ENCODE measurements around the gene ZNF653. TPM values are rescaled to one million over a fixed set of nuclear protein-coding genes. Genes with fewer than 3 reads are reported as not detected.
A peak's percentile ranks its signal among the peaks of the same experiment; 100 is the strongest.

ZNF653 gene
- total RNA-seq, 2 experiments from 2014 or later, result 14.1 to 21.5 TPM

DNA sequence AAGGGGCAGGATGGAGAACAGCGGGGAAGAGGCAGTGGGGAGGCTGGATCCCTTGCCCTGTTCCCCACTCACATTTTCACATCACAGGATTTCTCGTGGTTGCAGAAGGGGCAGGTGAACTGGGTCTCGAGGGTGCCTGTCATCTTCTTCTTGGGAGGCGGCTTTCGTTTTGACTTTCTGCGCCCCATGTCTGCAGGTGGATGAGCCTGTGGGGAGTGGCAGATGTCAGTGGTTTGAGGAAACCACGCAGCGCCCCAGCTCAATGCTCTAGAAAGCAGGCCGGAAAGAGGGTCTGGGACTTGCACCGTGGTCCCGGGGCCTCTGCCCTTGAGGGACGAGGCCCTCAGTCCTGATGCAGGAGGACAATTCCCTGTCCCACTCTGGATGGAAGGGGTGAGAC, 48.5 kb upstream of the ZNF653 start:
- POLR2A ChIA-PET, result interaction anchor here (0.7 kb wide), 1 partner anchor 61 kb away, joined by 5 read pairs; no protein-coding TSS in a partner anchor
- CTCF ChIA-PET (ENCODE audit: unreplicated experiment), result no interaction called here

DNA sequence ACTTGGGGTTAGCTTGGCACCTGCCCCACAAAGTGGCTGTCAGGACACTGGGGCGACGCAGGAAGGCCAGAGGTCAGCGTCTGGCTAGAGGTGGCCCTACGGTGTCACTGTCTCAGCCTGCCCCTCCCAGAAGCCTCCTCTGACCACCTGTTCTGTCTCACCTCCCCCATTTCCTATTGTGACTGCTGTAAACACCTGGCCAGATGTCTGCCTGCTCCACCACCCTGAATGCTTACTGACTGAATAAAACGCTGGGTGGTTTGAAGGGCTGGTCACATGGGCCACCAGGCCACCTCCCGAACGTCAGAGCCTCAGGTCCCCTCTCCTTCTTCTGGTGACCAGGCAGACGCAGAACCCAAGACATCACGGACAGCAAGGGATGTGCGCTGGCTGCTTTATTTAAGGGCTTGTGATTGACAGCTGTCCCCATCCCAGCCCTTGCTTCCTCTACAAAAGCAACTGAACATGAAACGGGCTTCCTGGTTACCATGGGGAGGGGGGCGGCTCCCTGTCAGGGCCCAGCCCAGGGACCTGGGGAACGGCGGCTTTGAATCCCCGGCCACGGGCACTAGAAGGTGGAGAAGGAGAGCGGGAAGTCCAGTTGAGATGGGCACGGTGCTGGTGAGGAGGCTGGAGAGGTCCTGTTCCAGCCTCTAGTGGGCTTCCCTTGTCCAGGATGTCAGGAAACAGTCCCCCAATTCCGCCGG, 47.2 kb upstream of the ZNF653 start:
- Histone ChIP-seq H3K36me3 (ENCODE audit: insufficient read depth, low read length) (peaks cover 51% of the 10 kb centered on the region), H3K9me3 (ENCODE audit: low read length) (no peaks in the 10 kb centered on the region), H3K79me2 (ENCODE audit: insufficient read depth, low read depth, low read length) (peaks cover 19% of the 10 kb centered on the region), H2AFZ (ENCODE audit: low read length) (no peak overlapping the region), H4K20me1 (ENCODE audit: insufficient read depth, low read length) (no peaks in the 10 kb centered on the region), H3K4me1 (ENCODE audit: insufficient read depth, low read length, poor library complexity, severe bottlenecking) (peaks cover 41% of the 10 kb centered on the region), H3K9me2 (ENCODE audit: insufficient read depth, low read length) (no peaks in the 10 kb centered on the region), H3K27ac (ENCODE audit: low read depth, low read length, poor library complexity, severe bottlenecking) (peak overlapping the region; percentile 67), H3K4me2 (ENCODE audit: low read length) (peak overlapping the region; percentile 69), H3K4me3 (ENCODE audit: low read depth, low read length, poor library complexity, severe bottlenecking) (peak overlapping the region; percentile 38)
- TF ChIP-seq, protein P1, sequence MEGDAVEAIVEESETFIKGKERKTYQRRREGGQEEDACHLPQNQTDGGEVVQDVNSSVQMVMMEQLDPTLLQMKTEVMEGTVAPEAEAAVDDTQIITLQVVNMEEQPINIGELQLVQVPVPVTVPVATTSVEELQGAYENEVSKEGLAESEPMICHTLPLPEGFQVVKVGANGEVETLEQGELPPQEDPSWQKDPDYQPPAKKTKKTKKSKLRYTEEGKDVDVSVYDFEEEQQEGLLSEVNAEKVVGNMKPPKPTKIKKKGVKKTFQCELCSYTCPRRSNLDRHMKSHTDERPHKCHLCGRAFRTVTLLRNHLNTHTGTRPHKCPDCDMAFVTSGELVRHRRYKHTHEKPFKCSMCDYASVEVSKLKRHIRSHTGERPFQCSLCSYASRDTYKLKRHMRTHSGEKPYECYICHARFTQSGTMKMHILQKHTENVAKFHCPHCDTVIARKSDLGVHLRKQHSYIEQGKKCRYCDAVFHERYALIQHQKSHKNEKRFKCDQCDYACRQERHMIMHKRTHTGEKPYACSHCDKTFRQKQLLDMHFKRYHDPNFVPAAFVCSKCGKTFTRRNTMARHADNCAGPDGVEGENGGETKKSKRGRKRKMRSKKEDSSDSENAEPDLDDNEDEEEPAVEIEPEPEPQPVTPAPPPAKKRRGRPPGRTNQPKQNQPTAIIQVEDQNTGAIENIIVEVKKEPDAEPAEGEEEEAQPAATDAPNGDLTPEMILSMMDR (conservative IDR thresholded peaks at IDR 0.05; ENCODE audit: low read length), result 0 out of 2 replicates have a peak, but pooled peaks have one; percentile 17
- no peak for TF ChIP-seq EZH2phosphoT487 (IDR thresholded peaks at IDR 0.05; ENCODE audit: borderline replicate concordance, low read depth, low read length)
- BruUV-seq (replicated peaks), result no TSS peak
- DNase-seq (ENCODE audit: low spot score), result peak; percentile 81
- CTCF ChIA-PET (ENCODE audit: unreplicated experiment), result no interaction called here
- intact Hi-C loops (cut with micrococcal nuclease; ENCODE audit: unreplicated experiment), result loop anchor here (5.0 kb wide), 1 partner anchor 34 kb away; no protein-coding TSS in a partner anchor
- POLR2A ChIA-PET, result no interaction called here

More for the DNA sequence above, 48.5 kb upstream of the ZNF653 start:
- Histone ChIP-seq H3K9me3 (ENCODE audit: low read length) (no peaks in the 10 kb centered on the region), H3K36me3 (ENCODE audit: insufficient read depth, low read length) (peaks cover 51% of the 10 kb centered on the region), H3K4me1 (ENCODE audit: insufficient read depth, low read length, poor library complexity, severe bottlenecking) (peaks cover 48% of the 10 kb centered on the region), H2AFZ (ENCODE audit: low read length) (no peak overlapping the region), H3K4me3 (ENCODE audit: low read depth, low read length, poor library complexity, severe bottlenecking) (no peak overlapping the region), H3K9me2 (ENCODE audit: insufficient read depth, low read length) (no peaks in the 10 kb centered on the region), H4K20me1 (ENCODE audit: insufficient read depth, low read length) (peaks cover 10% of the 10 kb centered on the region; the same call in 1 of the 2 replicates), H3K79me2 (ENCODE audit: insufficient read depth, low read depth, low read length) (peaks cover 31% of the 10 kb centered on the region), H3K27ac (ENCODE audit: low read depth, low read length, poor library complexity, severe bottlenecking) (peak overlapping the region; percentile 67), H3K4me2 (ENCODE audit: low read length) (peak overlapping the region; percentile 69)
- no TSS peak for BruUV-seq (replicated peaks)
- TF ChIP-seq, protein P1 (conservative IDR thresholded peaks at IDR 0.05; ENCODE audit: low read length), result no peak
- no peak for TF ChIP-seq EZH2phosphoT487 (IDR thresholded peaks at IDR 0.05; ENCODE audit: borderline replicate concordance, low read depth, low read length)
- intact Hi-C loops (cut with micrococcal nuclease; ENCODE audit: unreplicated experiment), result loop anchor here (5.0 kb wide), 1 partner anchor 33 kb away; no protein-coding TSS in a partner anchor
- peak; percentile 63 for DNase-seq (ENCODE audit: low spot score)

Data from OCI-LY7 (cell line).